IMR-90 (cell line): ENCODE results near the gene BCL2L11.
A peak's percentile ranks its signal among the peaks of the same experiment; 100 is the strongest.

Experiments
- FOS ChIP-seq: fragments of 150-350 bp; IDR thresholded peaks from 2 replicates; pipeline ENCODE4 v1.6.1; 2016; ENCODE audit warnings: low read depth, low read length
- MAFK ChIP-seq: IDR thresholded peaks from 2 replicates; pipeline ENCODE4 v1.6.1; 2012; ENCODE audit warnings: low read depth, low read length, improper control_type of control experiment
- MAZ ChIP-seq: IDR thresholded peaks from 2 replicates; pipeline ENCODE4 v1.6.1; 2012; ENCODE audit warnings: low read depth, mild to moderate bottlenecking, low read length, improper control_type of control experiment, moderate library complexity, borderline replicate concordance
- MXI1 ChIP-seq: IDR thresholded peaks from 2 replicates; pipeline ENCODE4 v1.6.1; 2012; ENCODE audit warnings: low read depth, mild to moderate bottlenecking, low read length, moderate library complexity, borderline replicate concordance
- POLR2A ChIP-seq: IDR thresholded peaks from 2 replicates; pipeline ENCODE4 v1.6.1; 2012; ENCODE audit warnings: mild to moderate bottlenecking, low read depth, low read length
- RAD21 ChIP-seq: IDR thresholded peaks from 2 replicates; pipeline ENCODE4 v1.6.1; 2012; ENCODE audit warnings: low read length, improper control_type of control experiment
- RFX5 ChIP-seq: IDR thresholded peaks from 2 replicates; pipeline ENCODE4 v1.8.0; 2012; ENCODE audit warnings: low read depth, mild to moderate bottlenecking, low read length, moderate library complexity
- SMC3 ChIP-seq: fragments of 150-350 bp; IDR thresholded peaks from 2 replicates; pipeline ENCODE4 v1.6.1; 2016; ENCODE audit warnings: low read depth, mild to moderate bottlenecking, antibody characterized with exemption, low read length, moderate library complexity
- TF ChIP-seq, protein P1 (sequence below): conservative IDR thresholded peaks from 2 replicates; pipeline ENCODE4 v1.5.1; 2012; ENCODE audit warnings: mild to moderate bottlenecking, low read depth, low read length, improper control_type of control experiment
- TF ChIP-seq, protein P2 (sequence below): fragments of 150-350 bp; IDR thresholded peaks from 2 replicates; pipeline ENCODE4 v1.6.1; 2017; ENCODE audit warnings: mild to moderate bottlenecking, antibody characterized with exemption, low read length, low read depth

DNA sequence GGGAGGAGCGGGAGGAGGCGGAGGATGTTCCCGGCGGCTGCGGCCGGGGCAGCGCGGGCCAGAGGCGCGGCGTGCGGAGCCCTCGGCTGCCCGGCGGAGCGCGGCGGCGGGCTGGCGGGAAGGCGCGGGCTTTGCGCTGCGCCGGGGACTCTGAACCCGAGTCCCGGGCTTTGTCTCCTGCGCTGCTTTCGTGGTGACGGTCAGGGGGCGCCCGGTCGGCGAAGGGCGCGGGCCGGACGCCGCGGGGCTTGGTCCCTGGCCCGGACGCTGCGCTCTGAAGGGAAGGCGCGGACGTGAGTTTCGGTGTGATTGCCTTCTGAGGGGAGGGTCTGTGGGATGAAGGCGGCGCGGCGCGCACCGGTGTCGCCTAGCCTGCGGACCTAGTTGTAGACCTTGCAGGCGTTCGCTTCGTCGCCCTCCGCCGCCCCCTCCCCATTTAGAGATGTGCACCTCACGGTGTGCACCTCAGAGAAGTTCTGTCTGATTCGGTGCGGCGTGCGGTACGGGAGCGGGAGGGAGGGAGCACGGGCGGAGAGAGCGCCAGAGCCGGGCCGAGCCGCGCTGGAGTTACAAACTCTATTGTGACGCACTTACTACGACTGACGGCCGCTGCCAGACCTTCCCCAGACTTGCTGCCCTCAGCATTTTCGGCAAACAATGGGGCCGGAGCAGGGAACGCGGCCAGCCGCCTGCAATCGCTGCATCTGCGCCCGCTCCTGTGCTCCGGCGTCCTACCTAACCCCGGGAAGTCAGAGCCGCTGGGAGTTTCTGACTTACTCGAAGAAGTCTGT, 2.1 kb downstream of the BCL2L11 start:
- TF ChIP-seq POLR2A (no peak), RFX5 (no peak), MAFK (peak; percentile 98), MXI1 (peak; percentile 31; the same call in 1 of the 2 replicates), MAZ (0 out of 2 replicates have a peak, but pooled peaks have one; percentile 22), SMC3 (no peak), FOS (no peak), RAD21 (0 out of 2 replicates have a peak, but pooled peaks have one; percentile 2)
- TF ChIP-seq, protein P1, sequence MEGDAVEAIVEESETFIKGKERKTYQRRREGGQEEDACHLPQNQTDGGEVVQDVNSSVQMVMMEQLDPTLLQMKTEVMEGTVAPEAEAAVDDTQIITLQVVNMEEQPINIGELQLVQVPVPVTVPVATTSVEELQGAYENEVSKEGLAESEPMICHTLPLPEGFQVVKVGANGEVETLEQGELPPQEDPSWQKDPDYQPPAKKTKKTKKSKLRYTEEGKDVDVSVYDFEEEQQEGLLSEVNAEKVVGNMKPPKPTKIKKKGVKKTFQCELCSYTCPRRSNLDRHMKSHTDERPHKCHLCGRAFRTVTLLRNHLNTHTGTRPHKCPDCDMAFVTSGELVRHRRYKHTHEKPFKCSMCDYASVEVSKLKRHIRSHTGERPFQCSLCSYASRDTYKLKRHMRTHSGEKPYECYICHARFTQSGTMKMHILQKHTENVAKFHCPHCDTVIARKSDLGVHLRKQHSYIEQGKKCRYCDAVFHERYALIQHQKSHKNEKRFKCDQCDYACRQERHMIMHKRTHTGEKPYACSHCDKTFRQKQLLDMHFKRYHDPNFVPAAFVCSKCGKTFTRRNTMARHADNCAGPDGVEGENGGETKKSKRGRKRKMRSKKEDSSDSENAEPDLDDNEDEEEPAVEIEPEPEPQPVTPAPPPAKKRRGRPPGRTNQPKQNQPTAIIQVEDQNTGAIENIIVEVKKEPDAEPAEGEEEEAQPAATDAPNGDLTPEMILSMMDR, result no peak
- TF ChIP-seq, protein P2, sequence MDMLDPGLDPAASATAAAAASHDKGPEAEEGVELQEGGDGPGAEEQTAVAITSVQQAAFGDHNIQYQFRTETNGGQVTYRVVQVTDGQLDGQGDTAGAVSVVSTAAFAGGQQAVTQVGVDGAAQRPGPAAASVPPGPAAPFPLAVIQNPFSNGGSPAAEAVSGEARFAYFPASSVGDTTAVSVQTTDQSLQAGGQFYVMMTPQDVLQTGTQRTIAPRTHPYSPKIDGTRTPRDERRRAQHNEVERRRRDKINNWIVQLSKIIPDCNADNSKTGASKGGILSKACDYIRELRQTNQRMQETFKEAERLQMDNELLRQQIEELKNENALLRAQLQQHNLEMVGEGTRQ, result no peak
